GM18867 (cell line): Measurements from ENCODE around the gene CLDN9.

ENCODE experiments used
- ATAC-seq: cut with Tn5 transposase; IDR thresholded peaks from one replicate; pipeline ENCODE4 v1.9.1; 2021; ENCODE audit warnings: mild to moderate bottlenecking, moderate library complexity; ENCODE audit not compliant: unreplicated experiment

Gene CLDN9

DNA sequence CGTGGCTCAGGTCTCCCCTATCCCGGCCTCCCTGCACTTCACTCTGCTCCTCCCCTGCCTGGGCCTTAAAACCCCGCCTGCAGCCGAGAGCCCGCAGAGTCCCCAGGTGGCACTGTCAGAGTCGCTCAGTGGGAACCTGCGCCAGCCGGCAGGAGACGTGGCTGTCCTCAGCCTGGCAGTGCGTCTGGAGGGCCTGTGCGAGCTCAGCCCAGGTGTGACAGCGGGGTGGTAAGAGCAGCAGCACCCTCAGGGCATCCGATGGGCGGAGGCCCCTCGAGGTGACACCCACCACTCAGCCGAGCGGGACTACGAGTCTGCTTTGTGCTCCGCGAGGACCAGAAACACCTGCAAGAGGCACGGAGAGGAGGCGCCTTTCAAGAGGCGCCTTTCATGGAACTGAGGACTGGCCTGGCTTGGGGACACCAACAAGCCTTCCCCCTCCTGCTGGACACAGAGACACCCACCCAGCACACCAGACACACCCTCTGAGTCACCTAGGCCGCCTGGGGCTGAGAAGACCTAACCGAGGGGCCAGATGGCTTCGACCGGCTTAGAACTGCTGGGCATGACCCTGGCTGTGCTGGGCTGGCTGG, at the start of gene CLDN9:
Gene CLDN9 (plus strand): TSS at position 96 of the 593 bp plus-strand sequence. CDS start 440 bp downstream, at position 536.
- ATAC-seq, result no peak

DNA sequence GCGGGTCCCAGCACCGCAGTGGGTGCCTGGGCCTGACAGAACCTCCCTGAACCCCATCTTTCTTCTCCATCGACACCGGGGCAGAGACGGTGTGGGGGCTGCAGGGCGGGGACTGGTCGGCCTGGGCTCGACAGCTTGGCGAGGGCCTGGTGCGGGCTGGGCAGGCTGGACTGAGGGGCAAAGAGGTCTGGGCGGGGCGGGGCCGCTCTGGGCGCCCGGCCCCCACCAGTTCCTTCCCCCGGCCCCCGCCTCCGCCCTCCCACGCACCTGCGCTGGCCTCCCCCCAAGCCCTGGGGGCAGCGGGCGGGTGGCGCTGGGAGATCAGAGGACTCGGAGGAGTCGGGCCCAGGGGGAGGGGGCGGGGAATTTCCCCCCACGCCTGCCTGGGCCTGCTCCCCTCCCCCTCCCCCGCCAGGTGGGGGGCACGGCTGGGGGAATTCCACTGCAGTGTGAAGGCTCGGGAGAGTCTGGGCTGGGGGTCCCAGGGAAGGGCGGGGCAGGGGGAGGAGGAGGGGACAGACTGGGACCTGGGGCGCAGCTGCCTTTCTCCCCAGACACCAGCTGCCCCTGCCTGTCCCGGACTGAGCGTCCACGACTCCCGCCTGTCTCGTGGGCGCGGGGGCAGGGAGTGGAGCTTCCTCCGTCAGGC, 49.5 kb upstream of the CLDN9 start:
- no peak for ATAC-seq

- no peak for ATAC-seq
Observed at GRCh38 chr16:2963723-2964474, 48.8 kb upstream of the CLDN9 start, which contains the start of gene KREMEN2. KREMEN2 (plus strand) TSS chr16:2964275; CDS start chr16:2964521, 246 bp downstream.

DNA sequence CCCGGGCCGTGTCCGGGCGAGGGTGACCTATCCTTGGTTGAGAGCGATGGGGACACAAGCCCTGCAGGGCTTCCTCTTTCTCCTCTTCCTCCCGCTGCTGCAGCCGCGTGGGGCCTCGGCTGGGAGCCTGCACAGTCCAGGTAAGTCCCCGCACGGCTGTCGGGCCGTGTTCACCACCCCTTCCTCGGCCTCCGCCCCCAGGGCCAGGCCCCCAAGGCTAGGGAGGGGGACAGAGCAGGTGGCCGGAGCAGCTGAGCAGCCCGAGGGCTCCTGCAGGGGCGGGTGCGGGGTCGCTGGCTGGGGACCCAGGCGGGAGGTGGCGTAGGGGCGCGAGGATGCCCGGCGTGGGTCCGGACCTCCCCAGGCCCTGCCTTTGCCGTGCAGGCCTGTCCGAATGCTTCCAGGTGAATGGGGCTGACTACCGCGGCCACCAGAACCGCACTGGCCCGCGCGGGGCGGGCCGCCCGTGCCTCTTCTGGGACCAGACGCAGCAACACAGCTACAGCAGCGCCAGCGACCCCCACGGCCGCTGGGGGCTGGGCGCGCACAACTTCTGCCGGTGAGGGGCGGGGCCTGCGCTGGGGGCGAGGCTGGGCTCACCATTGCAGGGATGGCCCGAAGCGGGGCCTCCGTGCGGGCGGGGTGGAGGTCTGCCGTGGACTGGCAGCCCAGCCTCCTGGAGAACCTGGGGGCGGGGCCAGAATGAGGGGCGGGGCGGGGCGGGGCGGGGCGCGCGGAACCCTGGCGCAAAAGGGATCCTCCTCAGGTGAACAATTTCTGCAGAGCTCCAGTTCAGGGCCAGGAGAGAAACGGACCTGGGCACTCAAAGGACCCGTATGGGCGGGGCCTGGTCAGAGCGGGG, 48.0 kb upstream of the CLDN9 start:
- no peak for ATAC-seq

- no peak for ATAC-seq
Observed at GRCh38 chr16:2966043-2966807, 46.5 kb upstream of the CLDN9 start.

GRCh38 chr16:2966808-2967191, 45.9 kb upstream of the CLDN9 start:
- ATAC-seq, result no peak

DNA sequence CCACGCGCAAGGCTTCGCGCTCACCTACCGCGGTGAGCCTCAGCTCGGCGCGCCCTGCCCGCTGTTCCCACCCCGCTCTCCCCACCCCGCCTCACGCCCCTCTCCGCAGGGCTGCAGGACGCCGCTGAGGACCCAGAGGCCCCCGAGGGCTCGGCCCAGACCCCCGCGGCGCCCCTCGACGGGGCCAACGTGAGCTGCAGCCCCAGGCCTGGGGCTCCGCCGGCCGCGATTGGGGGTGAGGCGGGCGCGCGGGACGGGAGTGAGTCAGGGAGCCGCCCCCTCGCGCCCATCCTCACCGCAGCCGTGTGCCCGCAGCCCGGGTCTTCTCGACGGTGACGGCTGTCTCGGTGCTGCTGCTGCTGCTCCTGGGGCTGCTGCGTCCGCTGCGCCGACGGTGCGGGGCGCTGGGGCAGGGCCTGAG, 45.5 kb upstream of the CLDN9 start:
- no peak for ATAC-seq

DNA sequence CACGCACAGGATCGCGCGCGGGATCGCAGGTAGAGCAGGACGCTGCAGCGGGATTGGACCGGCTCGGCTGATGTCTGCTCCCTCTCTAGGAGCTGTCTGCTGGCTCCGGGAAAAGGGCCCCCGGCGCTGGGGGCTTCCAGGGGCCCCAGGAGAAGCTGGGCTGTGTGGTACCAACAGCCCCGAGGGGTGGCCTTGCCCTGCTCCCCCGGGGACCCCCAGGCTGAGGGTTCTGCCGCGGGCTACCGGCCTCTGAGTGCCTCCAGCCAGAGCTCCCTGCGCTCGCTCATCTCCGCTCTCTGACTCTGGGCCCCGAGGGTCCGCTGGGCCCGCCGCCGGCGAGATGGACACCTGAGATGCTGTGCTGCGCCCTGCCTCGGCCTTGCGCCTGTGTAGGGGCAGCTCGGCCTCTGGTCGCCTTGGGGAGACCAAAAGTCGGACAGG, 45.0 kb upstream of the CLDN9 start:
- no peak for ATAC-seq

DNA sequence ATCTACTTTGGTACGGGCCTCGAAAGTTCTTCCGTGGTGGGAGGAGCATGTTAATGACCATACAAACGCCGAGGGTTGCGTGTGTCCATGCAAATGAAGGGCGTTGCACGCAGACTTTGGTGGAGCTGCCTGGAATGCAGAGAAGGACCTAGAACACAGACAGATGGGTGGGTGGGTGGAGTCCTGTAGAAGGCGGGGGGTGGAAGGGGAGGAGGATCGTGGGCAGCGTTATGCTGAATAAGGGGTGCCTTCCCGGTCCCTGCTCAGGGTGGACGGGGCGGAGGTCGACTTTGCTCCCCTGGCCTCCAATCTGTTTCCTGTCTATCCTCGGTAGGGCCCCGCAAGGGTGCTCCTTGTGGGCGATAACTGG, 44.4 kb upstream of the CLDN9 start:
- no peak for ATAC-seq

DNA sequence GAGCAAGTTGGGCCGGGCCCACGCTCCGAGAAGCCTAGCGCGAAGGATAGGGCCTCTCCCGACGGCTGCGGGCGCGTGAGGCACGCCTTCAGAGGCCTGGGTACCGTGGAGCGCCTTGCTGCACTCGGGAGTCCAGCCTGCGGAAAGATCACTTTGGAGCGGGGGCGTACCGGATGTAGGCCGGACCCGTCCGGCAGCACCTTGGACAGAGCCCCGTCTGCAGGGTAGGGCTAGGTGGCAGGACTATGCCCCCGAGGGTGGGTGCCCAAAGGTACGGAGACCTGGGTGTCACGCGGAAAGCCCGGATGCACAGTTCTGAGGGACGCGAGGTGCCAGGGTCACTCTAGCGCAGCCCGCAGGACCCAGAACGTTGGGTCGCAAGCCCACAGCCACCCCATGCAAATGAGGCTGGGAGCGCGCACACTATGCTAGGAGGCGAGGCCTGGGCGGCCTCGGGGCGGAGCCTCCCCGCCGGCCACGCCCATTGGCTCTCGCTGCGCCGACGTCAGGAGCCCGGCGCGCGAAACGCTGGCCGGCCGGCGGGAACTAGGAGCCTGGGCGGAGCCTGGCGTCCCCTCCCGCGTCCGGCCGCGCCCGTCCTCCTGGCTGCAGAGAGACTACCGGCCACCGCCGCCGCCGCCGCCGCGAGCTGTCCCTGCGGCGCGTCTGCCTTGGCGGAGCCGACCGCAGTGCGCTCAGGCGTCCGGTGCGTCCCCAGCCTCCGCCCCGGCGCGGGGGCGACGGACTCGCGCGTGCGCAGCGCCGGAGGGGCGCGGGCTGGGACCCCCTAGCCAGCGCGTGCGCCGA, 43.8 kb upstream of the CLDN9 start, which contains the start of gene PAQR4:
Gene PAQR4 (plus strand): TSS at position 611 of the 807 bp plus-strand sequence. CDS start 327 bp downstream, outside the sequence.
- peak; percentile 66 for ATAC-seq

GRCh38 chr16:2969545-2970521, 42.9 kb upstream of the CLDN9 start:
- peak; percentile 39 for ATAC-seq

DNA sequence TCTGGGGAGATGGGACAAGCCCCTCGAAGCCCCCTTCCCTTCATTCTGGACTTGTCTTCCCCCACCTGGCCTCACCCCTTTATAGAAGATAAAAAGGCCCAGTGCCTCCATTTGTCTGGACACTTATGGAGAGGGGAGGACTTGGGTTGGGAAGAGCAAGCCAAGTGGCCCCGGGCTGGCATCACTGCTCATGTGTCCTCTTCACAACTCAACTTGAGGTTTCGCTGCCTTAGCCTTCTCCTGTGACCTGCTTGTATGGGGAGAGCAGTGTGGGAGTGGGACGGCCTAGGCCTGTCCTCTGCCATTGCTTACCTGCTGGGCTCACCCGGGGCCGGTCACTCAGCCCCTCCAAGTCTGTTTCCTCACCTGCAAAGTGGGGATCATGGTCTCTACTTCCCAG, 42.2 kb upstream of the CLDN9 start:
- no peak for ATAC-seq

DNA sequence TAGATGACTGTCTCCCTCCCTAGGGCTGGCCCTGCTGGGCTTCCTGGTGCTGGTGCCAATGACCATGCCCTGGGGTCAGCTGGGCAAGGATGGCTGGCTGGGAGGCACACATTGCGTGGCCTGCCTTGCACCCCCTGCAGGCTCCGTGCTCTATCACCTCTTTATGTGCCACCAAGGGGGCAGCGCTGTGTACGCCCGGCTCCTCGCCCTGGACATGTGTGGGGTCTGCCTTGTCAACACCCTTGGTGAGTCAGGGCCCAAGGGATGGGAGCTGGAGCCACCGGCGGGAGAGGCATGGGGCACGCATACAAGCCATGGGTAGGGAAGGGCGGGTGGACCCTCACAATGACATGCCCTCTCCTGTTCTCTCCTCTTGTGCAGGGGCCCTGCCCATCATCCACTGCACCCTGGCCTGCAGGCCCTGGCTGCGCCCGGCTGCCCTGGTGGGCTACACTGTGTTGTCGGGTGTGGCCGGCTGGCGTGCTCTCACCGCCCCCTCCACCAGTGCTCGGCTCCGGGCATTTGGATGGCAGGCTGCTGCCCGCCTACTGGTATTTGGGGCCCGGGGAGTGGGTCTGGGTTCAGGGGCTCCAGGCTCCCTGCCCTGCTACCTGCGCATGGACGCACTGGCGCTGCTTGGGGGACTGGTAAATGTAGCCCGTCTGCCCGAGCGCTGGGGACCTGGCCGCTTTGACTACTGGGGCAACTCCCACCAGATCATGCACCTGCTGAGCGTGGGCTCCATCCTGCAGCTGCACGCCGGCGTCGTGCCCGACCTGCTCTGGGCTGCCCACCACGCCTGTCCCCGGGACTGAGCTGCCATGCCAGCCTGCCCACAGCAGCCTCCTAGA, 41.4 kb upstream of the CLDN9 start:
- ATAC-seq, result no peak

DNA sequence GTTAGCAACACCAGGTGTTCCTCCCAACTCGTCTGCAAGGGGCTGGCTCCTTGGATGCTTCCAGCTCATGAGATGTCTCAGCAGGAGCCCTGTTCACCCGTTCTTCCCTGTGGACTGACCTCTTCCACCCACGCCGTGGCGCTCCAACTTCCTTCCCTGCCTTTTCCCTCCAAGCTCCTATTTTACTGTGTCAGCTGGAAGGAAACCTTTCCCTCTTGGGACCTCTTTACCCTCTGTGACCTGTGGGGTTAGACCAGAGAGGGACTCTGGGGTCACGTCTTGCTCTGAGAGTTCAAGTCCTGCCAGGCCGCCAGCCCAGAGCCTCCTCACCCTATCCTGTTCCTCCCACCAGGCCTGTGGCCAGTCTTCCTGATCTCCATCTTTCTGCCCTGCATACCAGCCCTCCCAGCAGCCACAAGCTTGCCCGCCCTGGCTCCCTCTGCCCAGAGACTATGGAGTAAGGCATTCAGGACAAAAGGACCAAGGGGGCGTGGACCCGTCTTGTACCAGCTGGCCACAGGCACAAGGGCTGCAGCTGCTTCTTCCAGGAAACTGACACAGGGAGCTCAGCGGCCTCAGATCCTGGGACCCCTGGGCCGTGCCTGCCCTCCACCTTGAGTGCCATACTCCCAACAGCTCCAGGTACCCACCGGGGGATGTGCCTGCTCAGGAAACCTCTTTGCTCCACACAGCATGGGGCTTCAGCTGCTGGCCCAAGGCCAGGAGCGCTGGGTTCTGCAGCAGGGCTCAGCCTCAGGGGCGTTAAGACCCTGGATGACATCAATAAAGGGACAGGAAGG, 40.5 kb upstream of the CLDN9 start:
- no peak for ATAC-seq

DNA sequence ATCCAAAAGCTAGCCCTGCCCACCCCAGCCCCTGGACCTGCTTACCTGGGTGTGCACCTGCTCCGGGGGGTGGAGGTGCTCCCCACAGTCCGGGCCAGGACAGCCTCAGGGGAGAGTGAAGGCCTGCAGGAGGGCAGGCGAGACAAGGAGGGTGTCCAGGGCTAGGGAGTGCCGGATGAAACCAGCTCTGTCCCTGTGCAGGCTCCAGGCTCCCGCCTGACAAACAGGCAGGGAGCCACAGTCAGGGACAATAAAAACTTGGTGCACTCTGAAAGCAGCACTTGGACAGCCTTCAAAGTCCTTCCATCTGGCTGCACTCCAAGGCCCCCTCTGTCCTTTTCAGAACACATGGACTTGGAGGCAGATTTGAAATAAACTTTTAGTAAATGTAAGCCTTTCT, 39.6 kb upstream of the CLDN9 start:
- no peak for ATAC-seq

DNA sequence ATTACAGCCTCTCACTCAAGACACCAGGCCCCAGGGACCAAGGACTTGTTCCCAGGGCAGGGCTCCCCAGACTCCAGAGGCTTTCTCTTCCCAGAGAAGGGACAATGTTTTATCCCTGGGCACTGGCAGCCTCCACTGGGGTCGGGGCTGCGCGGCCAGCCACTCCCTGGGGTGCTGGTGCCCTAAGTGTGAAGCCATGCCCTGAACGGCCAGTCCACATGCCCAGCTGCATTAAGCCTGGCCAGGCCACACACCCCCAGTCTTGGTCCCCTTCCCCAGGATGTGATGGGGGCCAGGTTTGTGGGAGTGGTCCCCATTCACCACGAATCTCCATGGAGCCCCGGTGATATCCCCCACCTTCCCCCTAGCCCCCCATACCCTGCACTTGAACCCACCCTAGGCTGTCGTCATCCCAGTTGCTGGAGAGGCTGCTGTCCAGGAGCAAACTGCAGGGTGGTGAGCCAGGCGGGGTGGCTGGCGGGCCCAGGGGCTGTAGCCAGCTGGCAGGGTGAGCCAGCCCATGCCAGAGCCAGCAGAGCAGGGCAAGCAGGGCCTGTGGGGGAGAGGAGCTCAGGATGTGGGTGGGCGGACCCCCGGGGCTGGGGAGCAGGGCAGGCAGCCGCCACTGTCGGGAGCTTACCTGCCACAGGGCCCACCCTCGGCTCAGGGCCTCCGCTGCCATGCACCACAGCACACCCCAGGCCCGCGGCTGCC, 39.0 kb upstream of the CLDN9 start:
- ATAC-seq, result no peak
